SKM-1 (cell line): ENCODE measurements around the gene SIPA1L3.
A peak's percentile ranks its signal among the peaks of the same experiment; 100 is the strongest.

Experiments used
- DNase-seq: peaks from one replicate; lab custom pipeline; 2025; ENCODE audit not compliant: unreplicated experiment; lab: John Stamatoyannopoulos, UW

SIPA1L3 gene

GRCh38 chr19:37991841-37992248 is 84.8 kb downstream of the SIPA1L3 start:
- DNase-seq, result no peak

GRCh38 chr19:37992761-37993160 is 85.8 kb downstream of the SIPA1L3 start:
- no peak for DNase-seq

DNA sequence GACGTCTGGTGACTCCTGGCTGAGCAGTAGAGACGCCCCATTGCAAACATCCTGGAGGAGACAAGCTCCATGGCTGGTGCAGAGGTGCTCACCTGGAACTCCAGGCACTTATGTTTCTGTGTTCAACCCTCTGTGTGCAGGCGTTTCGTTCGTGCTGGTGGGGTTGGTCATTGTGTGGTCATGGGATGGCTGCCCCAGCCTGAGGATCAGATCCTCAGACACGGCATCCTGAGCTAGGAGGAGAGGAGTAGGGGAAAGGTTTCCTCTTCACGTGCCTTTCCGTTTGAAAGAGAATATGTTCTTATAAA is 87.8 kb downstream of the SIPA1L3 start:
- no peak for DNase-seq

DNA sequence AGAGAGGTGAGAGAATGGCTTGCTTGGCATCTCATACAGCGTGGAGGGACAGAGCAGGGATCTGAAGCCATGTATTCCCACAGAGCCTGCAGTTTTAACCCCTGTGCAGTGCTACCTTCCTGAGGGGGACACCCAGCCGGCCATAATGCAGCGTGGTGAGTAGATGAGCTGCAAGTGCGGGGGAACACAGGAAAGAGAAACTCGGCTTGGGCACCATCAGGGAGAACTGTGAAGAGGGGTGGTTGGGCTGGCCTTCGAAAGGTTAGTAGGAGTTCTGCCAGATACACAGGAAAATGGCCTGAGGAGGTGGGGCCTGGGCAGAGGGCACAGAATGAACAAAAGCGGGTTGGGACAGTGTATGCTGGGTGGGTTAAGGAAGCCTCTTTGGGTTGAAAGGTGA is 88.3 kb downstream of the SIPA1L3 start:
- DNase-seq, result no peak

DNA sequence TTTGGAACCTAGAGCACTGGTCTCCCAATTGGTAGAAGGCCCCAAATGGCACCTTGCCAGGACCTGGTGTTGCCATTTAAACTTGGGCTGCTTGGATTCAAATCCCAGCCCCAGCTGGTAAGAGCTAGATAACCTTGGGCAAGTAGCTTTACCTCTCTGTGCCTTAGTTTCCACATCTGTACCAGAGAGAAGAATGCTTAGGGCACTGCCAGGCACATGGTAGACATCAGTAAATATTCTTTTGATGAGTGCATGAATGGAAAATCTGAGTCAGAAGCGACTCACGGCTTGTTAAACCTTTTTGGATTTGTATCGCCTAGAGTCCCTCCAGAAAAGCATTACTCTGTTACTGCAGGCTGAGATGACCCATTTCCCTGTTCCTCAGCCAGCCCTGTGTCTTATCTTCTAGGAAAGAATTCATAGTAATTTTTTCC is 90.9 kb downstream of the SIPA1L3 start:
- no peak for DNase-seq

DNA sequence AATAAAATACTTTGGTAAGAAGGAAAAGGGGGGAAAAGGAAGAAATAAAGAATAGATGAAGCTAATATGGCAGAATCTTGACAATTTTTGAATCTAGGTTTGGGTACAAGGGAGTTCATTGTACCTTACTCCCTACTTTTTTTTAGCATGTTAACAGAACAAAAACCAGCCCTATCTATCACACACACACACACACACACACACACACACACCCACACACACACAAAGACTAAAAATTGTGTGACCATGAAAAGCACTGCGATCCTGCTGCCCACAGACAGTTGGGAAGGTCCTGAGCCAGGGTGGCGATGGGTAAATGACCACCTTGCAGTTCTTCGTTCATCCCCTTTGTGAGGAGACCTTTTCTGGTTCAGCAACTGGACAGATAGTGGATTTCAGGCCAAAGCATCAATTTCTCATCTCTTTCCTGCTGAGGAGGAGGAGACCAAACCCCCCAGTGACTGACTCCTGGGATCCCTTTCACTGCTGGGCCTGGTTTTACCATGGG is 91.8 kb downstream of the SIPA1L3 start:
- no peak for DNase-seq

GRCh38 chr19:37999309-38000213 is 92.6 kb downstream of the SIPA1L3 start:
- DNase-seq, result no peak

GRCh38 chr19:38001158-38001781 is 94.3 kb downstream of the SIPA1L3 start:
- no peak for DNase-seq

DNA sequence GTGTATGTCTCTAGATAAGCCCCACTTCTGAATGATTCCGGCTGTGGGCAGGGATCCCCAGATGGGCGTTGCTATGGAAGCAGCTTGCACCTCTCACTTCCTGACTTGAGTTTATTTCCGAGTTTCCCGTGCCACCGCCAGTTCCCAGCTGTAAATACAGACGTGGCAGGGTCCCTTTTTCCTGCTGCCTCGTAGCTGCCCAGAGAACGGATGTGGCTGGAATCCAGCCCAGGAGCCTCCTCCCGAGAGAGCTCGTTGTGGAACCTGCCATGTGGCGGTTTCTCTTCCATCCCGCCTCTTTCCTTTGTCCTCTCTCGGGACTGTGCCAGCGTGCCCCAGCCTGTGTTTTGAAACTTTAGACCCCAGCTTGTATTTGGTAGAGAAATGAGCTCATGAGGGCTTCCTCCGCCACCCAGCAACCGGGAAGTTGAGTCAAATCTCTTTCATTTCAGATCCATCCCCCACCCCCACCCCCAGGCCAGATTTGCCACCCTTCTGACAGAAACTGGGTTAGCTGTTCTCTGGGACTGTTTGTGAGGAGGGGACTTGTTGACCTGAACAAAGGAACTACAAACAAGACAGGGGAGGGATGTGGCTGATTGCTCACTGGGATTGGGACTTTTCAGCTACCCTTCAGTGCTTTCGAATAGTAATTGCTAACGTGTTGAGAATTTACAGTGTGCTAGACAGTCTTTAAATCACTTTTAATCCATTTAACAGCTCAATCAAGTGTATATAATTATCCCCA is 96.6 kb downstream of the SIPA1L3 start:
- DNase-seq, result no peak

DNA sequence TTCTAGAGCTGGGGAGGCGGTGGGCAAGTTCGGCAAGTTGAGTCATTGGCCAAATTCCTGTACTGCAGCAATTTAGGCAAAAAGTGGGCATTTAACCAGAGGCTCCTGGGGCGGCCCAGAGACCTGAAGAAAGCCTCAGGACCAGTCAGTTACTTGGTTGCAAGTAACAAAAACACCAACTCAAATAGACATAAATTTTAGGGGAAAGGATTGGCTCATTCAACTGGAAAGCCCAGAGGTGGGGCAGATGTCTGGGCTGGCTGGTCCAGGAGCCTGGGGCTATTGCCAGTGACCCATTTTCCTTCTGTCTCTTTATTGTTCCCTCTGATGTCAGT is 97.1 kb downstream of the SIPA1L3 start:
- DNase-seq, result no peak

GRCh38 chr19:38004521-38005223 is 97.7 kb downstream of the SIPA1L3 start:
- peak; percentile 91 for DNase-seq

- DNase-seq, result no peak
Measured at GRCh38 chr19:38005224-38005614, 98.2 kb downstream of the SIPA1L3 start.

DNA sequence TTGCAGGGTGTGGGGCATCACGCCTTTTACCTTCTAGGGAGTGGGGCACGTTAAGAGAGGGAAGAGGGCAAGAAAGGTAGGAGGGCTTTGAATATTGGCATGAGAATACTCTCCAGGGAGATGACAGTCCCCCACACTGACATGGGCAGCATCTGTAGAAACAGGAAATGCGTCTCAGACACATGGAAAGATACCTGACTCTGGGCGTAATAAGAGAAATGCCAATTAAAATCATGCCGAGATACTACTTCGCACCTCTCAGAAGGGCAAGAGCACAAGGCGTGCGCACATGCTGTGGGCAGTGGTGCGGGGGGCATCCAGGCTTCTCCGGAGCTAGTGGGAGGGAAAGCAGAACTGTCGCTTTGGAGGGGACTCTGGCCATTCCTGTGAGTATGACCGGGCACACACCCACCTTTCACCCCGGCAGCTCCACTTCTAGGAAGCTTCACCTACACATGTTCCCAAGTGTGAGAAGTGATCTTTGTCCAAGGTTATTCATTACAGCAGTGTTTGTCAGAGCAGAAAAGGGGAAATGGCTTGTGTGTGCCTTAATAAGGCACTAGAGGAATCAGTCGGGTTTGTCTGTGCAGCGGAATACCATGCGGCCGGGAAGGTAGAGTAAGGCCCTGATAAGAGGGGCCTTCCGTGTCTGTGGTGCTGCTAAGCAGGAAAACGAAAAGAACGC is 99.5 kb downstream of the SIPA1L3 start:
- no peak for DNase-seq

GRCh38 chr19:38009650-38010242 is 102.7 kb downstream of the SIPA1L3 start:
- DNase-seq, result no peak

DNA sequence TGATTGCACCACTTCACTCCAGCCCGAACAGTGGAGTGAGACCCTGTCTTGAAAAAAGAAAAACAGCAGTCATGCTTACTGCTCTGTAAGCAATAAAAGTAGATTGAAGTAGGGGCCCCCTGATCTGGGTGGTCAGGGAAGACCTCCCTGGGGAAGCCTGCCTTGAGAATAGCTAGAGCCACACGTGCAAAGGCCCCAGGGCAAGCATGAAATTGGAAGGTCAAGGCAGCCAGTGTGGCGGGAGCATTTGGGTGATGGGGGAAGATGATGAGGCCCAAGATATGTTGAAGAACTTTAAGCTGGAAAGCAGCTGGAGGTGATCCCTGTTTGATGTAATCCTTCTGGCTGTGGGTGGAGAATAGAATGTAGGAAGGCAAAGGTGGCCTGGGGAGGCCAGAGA is 104.4 kb downstream of the SIPA1L3 start:
- DNase-seq, result no peak

DNA sequence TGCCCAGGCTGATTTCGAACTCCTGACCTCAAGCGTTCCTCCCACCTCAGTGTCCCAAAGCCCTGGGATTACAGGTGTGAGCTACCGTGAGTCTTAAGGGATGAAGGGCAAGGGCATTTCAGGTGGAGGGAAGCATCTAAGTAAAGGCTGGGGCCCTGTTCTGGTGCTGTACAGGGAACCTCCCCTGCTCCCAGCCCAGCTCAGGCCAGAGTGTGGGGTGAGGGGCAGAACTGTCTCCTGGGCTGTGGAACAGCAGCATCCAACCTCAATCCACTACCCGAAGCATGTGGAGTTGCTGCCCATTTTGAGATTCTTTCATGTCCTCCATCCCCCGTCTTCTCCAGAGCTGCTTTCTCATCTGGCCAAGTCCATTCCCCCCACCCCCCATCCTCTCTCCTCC is 105.3 kb downstream of the SIPA1L3 start:
- no peak for DNase-seq

- no peak for DNase-seq
Measured at GRCh38 chr19:38012944-38013343, 105.9 kb downstream of the SIPA1L3 start.

GRCh38 chr19:38013913-38014580 is 107.0 kb downstream of the SIPA1L3 start:
- DNase-seq, result no peak

DNA sequence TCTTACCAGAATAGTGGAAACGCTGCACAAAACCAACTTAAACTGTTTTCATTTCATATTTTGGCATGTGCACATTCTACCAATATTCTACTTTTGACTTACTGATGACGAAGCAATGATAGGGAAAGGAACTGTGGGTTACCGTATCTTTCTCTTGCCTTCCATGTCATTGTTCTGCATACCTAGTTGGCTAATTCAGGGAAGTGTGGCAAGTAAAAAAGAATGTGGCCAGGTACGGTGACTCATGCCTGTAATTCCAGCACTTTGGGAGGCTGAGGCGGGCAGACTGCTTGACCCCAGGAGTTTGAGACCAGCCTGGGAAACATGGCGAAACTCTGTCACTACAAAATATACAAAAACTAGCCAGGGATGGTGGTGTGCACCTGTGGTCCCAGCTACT is 108.2 kb downstream of the SIPA1L3 start:
- no peak for DNase-seq

DNA sequence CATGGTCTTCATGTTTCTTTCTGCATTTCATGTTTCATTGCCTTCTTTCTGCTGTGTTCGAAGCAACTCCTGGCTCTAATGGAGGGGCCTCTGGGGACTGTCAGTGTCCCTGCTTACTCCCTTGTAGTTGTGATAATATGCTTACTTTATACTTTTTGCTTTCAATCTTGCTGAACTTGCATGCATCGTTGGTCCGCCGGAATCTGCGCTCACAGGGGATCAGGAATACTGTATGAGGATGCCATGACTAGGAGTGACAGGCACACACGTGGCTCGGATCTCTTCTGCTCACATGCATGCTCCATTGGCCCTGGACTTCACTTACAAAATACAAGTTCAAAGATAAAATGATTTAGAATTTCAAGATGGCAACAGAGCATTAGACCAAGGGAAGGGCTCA is 108.8 kb downstream of the SIPA1L3 start:
- DNase-seq, result no peak
